Vagina (tissue), 2 donors: Measurements from ENCODE around the gene C1orf94.

Experiments
- CTCF ChIP-seq, 3 experiments: fragments of 450-650 bp in 2 of 3; fragments of 200-600 bp in 1 of 3; sonication (generic) in 1 of 3; IDR thresholded peaks; one replicate each; pipeline ENCODE4 v1.5.1; 2017 to 2019; ENCODE audit warnings: antibody characterized with exemption in 3 of 3, mild to moderate bottlenecking in 2 of 3, moderate library complexity in 2 of 3
- POLR2A ChIP-seq, 2 donors: fragments of 450-650 bp; IDR thresholded peaks; one replicate each; pipeline ENCODE4 v1.6.1; 2017; ENCODE audit warnings: antibody characterized with exemption in 2 of 2, mild to moderate bottlenecking in 2 of 2, moderate library complexity in 2 of 2
- POLR2AphosphoS5 ChIP-seq, 2 donors: sonication (generic); formaldehyde crosslinking; IDR thresholded peaks; one replicate each; pipeline ENCODE4 v1.9.0; 2017; ENCODE audit warnings: antibody characterized with exemption in 2 of 2, mild to moderate bottlenecking in 2 of 2, low read depth in 1 of 2; ENCODE audit not compliant: insufficient read depth in 1 of 2

- TF ChIP-seq POLR2A (IDR thresholded peaks at IDR 0.05) (no peak), CTCF (IDR thresholded peaks at IDR 0.05) (no peak), POLR2AphosphoS5 (IDR thresholded peaks at IDR 0.05; ENCODE audit: insufficient read depth in 1 of 2, low read depth in 1 of 2) (no peak)
Measured at GRCh38 chr1:34262023-34262853, 85.5 kb downstream of the C1orf94 start.
